Retina (tissue), 1 donor: ENCODE measurements around the gene KIFAP3.
"Not testable (repeated sequence)": the region's sequence is repeated elsewhere in the genome, so short reads cannot be mapped to it uniquely, and the experiment has no call there.

ENCODE experiments used
- DNase-seq: peaks from one replicate; pipeline ENCODE4 v3.0.0-alpha.2; 2016

Gene KIFAP3

DNA sequence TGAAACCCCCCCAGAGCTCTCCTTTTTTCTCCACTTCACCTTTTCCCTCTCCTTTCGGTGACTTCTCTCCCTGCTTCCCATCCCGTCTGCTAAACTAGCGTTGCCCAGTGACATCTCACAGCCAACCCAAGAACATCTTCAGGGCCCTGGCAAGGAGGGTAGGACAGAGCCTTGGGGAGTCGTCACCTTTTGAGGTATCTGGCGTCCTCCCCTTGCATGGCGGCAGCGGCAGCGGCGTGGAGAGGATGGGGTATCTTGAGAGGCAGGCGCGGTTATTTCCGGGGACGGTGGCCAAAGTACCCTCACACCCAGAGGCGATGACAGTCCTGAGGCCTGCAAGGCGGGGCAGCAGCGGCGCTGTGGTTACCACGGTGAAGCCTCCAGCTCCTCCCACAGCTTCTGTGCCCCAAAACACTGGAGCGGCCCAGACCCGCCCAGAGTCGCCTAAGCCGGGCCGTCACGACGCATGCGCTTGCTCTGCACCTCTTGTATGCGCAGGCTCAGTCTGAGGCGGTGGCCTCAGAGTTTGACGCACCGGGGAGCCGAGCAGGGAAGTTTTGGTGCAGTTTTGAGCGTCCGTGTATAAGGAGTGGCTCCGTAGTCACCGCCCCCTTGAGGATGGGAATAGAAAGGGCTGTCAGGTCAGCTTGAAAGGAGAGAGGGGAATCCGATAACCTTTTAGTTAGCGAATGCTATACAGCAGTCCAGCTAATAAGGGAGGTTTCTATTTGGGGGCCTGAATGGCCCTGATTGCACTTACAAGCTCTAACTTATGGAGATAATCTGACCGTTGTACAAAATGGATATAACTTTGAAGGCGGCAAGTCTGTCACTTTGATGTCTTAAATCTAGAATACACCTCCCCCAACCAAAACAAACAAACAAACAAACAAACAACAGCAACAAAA lies at the start of gene KIFAP3:
KIFAP3 (minus strand) TSS at position 446 of the 908 bp plus-strand sequence; CDS start at position 218, 228 bp downstream.
- peak; percentile 95 for DNase-seq

DNA sequence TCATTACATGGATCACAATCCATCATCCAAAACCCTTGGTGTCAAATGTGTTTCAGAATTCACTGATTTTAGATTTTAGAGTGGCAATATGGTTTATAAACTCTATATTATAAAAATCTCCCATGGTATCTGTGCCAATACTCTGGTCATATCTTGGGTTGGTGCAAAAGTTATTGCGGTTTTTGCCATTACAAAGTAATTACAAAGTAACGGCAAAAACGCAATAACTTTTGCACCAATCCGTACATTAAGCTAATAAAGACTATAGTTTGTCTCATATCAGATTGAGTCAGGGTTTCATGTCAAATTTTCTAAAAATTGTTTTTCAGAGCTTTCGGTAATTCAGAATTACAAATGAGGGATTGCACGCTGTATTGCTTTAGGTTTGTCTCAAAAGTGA lies 47.9 kb upstream of the KIFAP3 start:
- DNase-seq = no peak

DNA sequence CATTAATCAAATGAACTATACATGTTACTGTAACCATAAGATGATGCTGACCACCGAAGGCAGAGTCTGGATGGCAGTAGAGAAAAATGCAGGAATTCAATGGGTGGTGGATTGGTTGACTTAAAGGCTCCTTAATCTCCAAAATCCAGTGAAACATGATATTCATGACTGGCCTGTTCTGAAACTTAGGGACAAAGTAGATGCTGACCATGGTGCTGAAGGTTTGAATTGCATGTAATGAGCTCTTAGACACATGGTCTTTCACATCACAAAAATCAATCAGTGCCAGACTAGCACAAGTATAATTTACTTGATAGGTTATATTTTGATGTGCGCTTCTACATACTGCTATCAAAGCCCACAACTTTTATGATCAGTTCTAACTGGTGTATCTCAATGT lies 40.4 kb upstream of the KIFAP3 start:
- no peak for DNase-seq

DNA sequence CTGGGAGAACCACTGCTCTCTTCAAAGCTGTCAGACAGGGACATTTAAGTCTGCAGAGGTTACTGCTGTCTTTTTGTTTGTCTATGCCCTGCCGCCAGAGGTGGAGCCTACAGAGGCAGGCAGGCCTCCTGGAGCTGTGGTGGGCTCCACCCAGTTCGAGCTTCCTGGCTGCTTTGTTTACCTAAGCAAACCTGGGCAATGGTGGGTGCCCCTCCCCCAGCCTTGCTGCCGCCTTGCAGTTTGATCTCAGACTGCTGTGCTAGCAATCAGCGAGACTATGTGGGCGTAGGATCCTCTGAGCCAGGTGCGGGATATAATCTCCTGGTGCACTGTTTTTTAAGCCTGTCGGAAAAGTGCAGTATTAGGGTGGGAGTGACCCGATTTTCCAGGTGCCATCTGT lies 38.6 kb upstream of the KIFAP3 start:
- DNase-seq = not testable (repeated sequence)

DNA sequence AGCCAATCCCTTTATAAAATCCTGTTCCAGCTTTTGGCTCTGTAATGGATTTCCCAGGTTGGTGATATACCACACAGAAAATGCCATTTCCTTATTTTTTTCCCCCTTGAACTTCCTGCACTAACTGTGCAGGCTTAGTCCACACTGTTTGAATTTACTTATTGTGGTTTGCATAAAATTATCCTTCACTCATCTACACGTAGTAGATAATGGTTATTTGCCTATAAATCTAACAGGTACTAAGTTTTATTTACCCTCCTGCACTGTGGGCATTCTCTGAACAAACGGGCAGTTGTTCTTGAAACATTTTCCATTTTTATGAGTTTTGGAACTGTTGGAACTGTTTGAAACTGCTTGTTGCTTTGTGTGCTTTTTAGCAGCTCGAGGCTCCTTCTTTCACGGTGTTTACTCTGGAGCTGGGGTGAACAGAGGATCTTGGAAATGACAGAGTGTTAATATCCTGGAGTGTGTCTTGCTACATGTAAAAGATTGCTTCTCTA lies 23.0 kb upstream of the KIFAP3 start:
- DNase-seq = peak; percentile 9

DNA sequence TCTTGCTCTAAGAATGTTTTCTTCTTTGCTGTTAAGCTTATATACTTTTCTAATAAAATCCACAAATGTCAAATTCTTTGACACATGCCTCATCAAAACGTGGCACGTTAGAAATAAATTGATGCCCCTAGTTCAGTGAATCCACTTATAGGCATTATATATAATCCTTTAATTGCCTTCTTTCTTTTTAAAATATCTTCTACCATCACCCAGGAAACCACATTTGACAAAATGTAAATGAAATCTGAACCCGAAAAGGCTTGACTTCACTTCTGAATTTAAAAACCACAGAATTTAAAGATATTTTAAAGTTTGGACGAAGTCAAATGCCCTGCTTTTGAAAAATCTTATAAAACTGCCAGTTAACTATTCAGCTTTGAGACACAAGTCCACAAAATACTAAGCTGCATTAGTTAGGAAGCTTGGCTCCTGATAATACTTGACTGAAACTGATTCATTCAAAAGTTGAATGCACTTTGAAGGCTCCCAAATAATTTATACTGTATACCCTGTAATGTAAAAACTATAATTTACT lies 22.4 kb upstream of the KIFAP3 start:
- DNase-seq = no peak

DNA sequence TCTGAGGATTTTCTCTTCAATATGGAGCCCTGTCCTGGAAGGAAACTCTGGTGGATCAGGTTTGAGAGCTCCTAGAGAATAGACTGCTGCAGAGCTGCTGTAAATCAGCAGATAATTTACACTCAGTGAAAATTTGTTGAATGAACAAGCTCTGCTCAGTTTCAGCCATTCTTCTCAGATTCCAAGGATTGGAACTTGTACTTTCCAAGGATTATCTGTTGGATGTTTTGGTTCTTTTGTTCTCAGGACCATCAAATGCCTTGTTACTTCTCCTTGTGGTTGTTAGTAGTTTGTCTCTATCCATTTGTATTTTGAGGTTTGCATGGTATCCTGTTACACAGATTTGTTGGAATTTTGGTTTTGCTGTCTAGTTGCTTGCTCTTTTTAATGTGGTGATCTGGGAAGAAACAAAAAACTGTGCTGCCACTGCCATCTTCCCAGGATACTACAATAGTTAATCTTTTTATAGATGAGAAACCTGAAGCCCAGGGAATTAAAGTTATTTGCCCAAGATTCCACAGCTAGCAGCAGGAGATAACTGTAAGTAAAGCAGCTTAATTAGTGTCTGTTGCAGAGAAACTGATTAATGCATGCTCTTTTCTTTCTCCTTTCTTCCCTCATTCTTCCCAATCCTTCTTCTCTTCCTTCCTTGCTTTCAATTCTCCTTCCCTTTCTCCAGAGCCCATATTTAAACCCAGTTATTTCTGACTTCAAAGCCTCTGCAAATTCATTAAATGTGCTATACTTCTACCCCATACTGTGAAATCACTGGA lies 21.7 kb upstream of the KIFAP3 start:
- no peak for DNase-seq

DNA sequence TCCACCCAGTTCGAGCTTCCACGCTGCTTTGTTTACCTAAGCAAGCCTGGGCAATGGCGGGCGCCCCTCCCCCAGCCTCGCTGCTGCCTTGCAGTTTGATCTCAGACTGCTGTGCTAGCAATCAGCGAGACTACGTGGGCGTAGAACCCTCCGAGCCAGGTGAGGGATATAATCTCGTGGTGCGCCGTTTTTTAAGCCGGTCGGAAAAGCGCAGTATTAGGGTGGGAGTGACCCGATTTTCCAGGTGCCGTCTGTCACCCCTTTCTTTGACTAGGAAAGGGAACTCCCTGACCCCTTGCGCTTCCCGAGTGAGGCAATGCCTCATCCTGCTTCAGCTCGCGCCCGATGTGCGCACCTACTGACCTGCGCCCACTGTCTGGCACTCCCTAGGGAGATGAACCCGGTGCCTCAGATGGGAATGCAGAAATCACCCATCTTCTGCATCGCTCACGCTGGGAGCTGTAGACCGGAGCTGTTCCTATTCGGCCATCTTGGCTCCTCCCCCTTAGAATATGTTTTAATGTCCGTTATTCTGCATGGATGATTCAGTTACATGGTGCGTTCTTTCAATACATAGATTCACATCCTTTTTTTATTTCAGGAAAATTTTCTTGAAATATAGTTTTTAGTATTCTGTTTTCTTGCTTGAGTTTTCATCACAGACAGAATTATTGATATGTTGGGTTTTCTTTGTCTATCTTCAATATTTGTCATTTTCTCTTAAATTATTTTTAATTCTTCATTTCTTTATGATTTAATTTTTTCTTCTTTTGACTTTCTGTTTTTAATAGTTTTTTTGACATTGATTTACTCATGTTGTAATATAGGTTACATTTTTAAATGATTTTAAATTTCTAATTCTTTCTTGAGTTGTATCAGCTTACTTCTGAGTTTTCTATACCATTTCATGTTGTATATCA lies 20.5 kb upstream of the KIFAP3 start:
- not testable (repeated sequence) for DNase-seq

DNA sequence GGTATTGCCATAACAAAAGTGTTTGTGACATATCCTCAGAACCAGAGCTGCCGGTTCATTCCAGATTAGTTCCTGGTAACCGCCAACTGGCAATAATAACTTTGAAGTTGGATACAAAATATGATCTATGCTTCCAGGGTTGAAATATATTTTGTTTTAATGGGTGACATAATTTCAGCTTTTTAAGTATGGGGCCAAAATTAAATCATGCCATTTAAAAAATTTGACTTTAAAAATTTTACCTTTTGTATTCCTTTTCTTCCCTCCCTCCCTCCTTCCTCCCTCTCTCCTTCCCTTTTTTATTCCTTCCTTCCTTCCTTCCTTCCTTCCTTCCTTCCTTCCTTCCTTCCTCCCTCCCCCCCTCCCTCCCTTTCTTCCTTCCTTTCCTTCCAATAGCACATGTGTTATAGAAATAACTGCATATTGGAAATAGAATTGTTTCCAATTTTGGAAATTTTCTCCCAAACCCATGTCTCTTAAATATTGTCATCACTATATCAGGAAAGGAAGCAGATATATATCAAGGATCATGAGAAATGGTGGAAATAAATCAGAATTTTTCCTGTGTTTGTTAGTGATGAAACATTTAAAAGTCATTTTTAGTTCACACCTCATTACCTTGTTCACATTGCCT lies 12.0 kb upstream of the KIFAP3 start:
- no peak for DNase-seq

DNA sequence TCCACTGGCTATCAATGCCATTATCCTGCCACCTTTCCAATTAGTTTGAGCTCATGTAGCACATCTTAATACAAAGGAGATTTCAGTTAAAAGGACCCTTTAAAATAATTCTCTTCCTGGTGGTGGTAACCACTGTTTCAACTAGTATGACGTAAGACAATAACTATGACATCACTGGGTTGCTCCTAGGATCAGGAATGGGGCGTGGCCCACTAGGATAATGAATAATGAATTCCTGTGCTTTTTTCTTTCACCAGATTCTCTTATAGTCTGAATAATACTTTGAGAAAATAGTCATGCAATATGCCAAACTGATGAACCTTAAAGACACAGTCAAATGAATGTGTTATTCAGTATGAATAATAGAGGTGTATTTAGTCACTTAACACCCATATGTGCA lies 10.6 kb upstream of the KIFAP3 start:
- DNase-seq = no peak

DNA sequence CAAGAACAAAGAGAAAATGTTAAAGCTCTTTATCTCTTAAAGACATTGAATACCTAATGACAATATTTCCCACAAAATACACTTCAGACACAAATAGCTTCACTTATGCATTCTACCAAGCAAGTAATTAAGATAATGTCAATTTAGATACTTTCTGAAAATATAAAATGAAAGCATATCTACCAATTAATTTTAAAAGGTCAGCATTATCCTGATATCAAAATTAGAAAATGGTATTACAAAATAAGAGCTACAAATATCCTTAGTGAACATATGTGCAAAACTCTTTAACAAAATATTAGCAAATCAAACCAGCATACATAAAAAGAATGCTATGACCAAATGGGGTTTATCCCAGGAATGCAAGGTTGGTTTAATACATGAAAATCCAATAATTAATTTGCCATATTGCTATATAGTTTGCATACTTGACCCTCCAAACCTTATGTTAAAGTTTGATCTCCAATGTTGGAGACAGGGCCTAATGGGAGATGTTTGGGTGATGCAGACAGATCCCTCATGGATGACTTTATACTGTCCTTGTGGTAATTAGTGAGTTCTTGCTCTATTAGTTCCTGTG lies 4.2 kb upstream of the KIFAP3 start:
- no peak for DNase-seq

DNA sequence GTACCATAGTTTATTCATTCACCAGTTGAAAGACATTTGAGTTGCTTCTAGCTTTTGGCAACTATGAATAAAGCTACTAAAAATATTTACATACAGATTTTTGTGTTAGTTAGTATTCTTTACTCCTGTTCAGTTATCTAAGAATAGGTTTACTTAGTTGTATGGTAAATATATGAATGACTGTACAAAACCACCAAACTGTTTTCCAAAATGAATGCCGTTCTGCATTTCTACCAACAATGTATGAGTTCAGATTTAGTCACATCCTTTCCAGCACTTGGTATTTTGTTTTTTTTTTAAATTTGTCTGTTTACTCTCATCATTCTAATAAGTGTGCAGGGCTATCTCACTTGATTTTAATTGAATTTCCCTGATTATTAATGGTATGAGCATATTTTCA lies 3.4 kb upstream of the KIFAP3 start:
- DNase-seq = no peak

DNA sequence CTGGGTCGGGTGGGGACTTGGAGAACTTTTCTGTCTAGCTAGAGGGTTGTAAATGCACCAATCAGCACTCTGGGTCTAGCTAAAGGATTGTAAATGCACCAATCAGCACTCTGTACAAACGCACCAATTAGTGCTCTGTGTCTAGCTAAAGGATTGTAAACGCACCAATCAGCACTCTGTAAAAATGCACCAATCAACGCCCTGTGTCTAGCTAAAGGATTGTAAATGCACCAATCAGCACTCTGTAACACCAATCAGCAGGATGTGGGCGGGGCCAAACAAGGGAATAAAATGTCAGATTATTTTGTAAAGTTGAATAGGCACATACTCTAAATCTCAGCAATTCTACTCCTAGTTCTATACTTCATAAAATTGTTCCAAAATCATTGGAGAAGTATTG lies 2.5 kb upstream of the KIFAP3 start:
- DNase-seq = not testable (repeated sequence)

DNA sequence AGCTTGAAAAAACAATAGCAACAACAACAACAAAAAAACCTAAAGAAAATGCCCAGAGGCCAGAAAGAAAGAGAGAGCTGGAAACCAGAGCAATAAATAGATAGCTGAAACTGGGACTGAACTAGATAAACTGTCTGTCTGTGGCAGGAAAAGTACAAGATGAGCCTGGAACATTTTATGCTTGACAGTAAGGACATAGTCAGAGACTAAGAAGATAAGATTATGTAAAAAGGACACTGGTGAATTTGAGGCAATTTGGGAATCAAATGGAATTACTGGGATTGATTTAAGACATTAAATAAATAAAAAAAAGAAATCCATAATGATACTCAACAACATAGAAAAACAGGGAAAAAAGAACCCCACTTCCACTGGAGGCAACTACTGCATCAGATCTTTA lies 1.7 kb upstream of the KIFAP3 start:
- no peak for DNase-seq

DNA sequence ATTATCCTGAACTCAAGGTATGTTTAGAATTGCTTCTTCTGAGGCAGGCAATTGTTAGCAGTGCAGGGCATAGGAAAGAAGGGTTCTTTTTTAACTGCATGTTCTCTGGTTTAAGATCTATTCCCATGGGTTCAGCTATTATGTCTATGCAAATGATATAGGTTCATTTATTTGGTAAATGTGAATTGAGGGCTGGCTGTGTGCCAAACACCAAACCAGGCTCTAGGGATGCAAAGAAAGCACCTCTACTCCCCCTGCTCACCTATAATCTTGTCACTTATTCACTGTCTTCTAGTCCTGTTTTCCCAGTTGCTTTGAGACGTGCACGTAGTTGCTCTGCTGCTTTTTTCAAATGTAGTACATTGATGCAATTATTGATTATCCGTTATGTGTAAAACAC lies 691 bp upstream of the KIFAP3 start:
- DNase-seq = no peak

DNA sequence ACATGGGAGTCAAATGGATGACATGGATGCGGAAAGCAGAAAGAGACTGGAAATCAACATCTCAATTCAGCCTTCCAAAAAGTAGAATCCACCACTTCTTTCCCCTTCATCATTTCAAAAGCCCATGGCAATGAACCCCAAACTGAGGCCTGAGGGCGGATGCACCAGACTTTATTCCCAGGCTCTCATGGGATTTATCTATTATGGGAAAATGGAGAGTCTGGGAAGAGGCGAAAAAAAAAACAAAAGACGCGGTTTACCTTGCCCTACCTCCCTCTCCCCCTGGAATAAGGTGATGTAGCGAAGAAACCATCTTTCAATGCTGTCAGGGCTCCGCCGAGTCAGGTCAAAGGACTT lies 624 bp downstream of the KIFAP3 start:
- no peak for DNase-seq

DNA sequence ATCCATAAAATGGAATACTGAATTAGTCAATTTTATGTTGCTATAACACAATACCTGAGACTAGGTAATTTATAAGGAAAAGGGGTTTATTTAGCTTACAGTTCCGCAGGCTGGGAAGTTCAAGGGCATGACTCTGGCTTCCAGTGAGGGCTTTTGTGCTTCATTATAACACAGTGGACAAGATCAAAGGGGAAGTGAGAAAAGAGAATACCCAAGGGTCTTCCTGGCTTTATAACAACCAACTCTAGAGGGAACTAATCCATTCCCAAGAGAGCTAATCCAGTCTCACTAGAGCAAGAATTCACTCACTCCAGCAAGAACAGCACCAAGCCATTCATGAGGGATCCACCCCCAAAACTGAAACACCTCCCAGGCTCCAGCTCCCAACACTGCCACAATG lies 3.1 kb downstream of the KIFAP3 start:
- DNase-seq = no peak

DNA sequence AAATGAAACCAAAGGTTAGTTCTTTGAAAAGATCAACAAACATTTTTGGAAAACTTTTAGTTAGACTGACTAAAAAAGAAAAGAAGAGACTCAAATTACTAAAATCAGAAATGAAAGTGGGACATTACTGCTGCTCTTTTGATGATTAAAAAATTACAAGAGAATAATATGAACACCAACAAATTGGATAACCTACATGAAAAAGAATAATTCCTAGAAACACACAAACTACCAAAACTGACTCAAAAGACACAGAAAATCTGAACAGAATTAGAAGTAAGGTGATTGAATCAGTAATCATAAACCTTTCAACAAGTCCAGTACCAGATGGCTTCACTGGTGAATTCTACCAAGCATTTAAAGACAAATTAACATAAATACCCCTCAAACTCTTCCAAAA lies 5.6 kb downstream of the KIFAP3 start:
- DNase-seq = no peak

DNA sequence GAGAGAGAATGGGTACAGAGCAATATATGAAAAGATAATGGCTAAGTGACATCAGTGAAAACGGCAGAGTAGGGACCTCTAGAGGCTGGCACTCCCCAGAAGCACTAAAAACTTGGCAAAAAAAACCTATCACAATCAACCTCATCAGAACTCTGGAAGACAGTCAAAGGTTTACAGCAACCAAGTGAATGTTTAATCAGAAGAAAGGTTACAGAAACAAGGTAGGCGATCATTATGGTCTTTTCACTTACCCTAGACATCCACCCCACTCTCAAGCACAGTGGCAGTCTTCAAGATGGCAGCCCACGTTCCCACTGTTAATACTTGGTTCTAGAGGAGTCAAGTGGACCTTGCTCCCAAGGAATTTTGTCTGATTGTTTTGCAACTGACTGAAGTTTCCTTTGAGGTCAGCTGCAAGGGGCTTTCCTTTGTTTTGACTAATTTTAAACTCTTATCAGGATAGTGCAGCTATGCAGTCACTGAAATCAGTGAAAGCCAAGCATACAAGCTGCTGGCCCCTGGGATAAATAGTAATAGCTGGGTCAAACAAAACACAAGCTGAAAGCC lies 7.2 kb downstream of the KIFAP3 start:
- no peak for DNase-seq

DNA sequence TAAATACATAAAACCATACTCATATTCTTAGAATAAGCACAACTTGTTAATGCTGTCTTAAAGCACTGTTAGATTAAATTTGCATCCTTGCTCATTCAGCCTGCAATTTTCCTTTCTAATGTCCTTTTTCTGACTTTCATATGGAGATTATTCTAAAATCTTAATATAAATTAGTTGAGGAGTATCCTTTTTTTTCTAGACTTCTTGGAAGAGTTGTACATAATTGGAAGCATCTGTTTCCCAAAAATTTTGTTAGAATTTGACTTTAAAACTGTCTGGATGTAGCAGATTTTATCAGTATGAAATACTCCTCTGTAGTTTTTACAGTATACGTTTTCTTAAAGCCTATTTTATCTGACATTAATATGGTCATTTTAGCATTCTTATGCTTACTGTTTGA lies 9.7 kb downstream of the KIFAP3 start:
- no peak for DNase-seq

DNA sequence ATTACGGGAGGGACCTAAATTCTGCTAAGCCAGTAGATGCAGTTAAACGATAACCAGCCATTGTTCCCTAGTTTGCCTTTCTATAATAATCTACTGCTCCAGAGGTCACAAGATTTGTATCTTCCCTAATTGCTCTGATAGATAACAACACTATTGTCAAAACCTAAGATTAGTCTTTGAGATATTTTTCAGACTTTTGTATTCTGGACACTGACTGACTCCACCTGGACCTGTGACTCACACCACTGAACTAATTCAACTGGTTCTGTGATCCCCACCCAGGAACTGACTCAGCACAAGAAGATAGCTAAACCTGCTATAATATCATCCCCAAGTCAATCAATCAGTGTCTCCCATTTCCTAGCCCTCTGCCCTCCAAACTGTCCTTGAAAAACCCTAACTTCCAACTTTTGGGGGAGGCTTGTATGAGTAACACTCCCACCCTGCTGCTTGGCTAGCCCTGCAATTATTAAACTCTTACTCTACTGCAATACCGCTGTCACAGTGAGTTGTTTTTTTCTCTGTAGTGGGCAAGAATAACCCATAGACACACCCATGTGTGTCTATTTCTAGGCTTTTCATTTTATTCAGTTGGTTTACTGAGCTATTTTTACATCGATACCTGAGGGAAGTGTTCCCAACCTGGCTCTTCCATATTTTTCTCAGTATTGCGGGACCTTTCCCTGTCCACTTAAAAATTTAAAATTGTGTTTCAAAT lies 11.2 kb downstream of the KIFAP3 start:
- no peak for DNase-seq
